Skeletal muscle tissue (tissue), 4 donors: ENCODE measurements around the gene ITPRID1. TPM values are rescaled to one million over a fixed set of nuclear protein-coding genes. Genes with fewer than 3 reads are reported as not detected.

Source experiments
- H3K27ac ChIP-seq: one replicate; pipeline ENCODE4 v1.7.0; 2013; ENCODE audit warnings: mild to moderate bottlenecking, low read depth, low read length, inconsistent platforms
- H3K27me3 ChIP-seq, 3 donors: one replicate each; pipeline ENCODE4 v1.7.0; 2013; ENCODE audit warnings: low read length in 3 of 3; ENCODE audit not compliant: control insufficient read depth in 3 of 3, insufficient read depth in 3 of 3
- H3K36me3 ChIP-seq, 3 donors: one replicate each; pipeline ENCODE4 v1.7.0; 2013; ENCODE audit warnings: low read length in 3 of 3; ENCODE audit not compliant: control insufficient read depth in 3 of 3, insufficient read depth in 3 of 3
- H3K4me1 ChIP-seq, 3 donors: one replicate each; pipeline ENCODE4 v1.7.0; 2013; ENCODE audit warnings: low read length in 3 of 3, mild to moderate bottlenecking in 3 of 3; ENCODE audit not compliant: control insufficient read depth in 3 of 3, insufficient read depth in 3 of 3
- H3K4me3 ChIP-seq, 3 donors: one replicate each; pipeline ENCODE4 v1.7.0; 2013; ENCODE audit warnings: low read length in 3 of 3
- H3K9ac ChIP-seq, 3 donors: one replicate each; pipeline ENCODE4 v1.7.0; 2013; ENCODE audit warnings: low read length in 3 of 3, mild to moderate bottlenecking in 3 of 3, moderate library complexity in 2 of 3, low read depth in 1 of 3
- H3K9me3 ChIP-seq, 3 donors: one replicate each; pipeline ENCODE4 v1.7.0; 2013; ENCODE audit warnings: low read length in 3 of 3; ENCODE audit not compliant: control insufficient read depth in 3 of 3
- total RNA-seq: library from RNA; depleted of rRNA; stranded (reverse); fragments of >200 nt; gene quantifications from one replicate; pipeline ENCODE4 v1.2.3, GENCODE V29; 2014
- donor health status: Osteomylitis.

Gene ITPRID1
- total RNA-seq, 1 donor from 2014 or later, result 0.52 TPM

DNA sequence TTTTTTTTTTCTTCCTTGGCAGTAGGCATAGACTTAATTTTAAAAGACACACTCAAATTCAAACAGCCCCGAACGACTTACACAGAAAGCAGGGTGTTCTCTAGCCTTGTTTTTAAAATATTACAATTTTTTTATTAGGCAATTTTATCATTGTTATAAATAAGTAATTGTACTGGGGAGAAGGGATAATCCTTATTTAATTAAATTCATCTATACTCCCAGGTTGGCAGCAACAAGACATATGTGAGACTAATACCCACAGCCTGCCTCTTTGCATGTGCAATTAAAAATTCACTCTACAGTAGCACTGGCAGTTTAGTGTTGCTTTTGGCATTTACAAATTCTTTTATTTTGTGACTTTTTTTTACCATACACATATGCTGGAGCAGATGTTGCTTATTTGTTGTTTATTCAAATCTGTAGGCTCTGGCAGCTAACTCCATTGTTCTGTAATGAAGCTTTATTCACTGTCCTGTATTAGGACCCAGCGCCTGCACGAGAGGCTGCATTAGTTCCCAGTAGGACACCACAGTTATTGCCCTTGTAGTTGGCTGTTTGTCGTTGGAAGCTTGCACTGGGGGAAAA lies 88.2 kb downstream of the ITPRID1 start:
- H3K4me3 ChIP-seq, result no peak overlapping the region

DNA sequence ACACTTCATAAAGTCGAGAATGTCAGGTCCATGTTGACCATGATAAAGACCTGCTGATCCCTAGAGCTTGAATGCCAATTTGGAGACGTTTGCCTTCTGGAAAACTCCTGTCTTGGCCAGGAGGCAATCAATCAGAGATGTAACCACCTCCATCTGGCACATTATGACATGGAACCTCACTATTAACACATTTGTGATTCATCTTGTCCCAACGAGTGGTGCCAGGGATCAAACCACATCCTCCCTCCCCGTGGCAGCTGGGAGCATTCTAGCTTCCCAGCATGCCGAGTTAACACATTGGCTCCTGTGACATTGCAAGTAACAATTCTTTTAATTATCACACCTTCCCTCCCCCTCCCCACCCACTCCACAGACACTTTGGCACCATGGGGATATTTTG lies 89.2 kb downstream of the ITPRID1 start:
- no peak overlapping the region for H3K27ac ChIP-seq
- no peaks in the 10 kb centered on the region for H3K27me3 ChIP-seq
- no peak overlapping the region for H3K4me3 ChIP-seq
- no peak overlapping the region for H3K9ac ChIP-seq
- H3K4me1 ChIP-seq, result no peaks in the 10 kb centered on the region
- no peaks in the 10 kb centered on the region for H3K36me3 ChIP-seq
- H3K9me3 ChIP-seq, result no peaks in the 10 kb centered on the region

More for the DNA sequence above, 88.2 kb downstream of the ITPRID1 start:
- H3K27me3 ChIP-seq, result no peaks in the 10 kb centered on the region
- H3K36me3 ChIP-seq, result no peaks in the 10 kb centered on the region
- no peaks in the 10 kb centered on the region for H3K9me3 ChIP-seq
- H3K27ac ChIP-seq, result no peak overlapping the region
- no peaks in the 10 kb centered on the region for H3K4me1 ChIP-seq
- no peak overlapping the region for H3K9ac ChIP-seq

DNA sequence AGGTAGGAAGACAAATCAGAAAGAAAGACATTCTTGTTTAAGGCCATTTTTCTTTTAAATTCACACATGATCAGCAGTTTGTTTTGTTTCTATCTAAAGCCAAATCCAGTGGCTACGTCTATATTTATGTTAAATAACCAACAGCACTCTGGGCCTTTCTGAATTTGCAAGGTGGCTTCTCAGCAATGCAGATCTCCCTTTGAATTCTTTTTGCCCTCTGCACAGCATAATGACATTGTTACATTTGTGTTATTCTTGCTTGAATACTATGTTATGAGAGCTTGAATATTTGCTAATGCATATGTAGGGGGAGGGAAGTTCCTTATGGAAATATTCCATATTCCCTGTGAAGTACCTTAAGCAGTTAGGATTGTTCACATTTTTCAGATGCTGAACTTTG lies 99.7 kb downstream of the ITPRID1 start:
- no peaks in the 10 kb centered on the region for H3K27me3 ChIP-seq
- H3K9me3 ChIP-seq, result no peaks in the 10 kb centered on the region
- H3K9ac ChIP-seq, result no peak overlapping the region
- no peak overlapping the region for H3K4me3 ChIP-seq
- H3K27ac ChIP-seq, result no peak overlapping the region
- H3K36me3 ChIP-seq, result no peaks in the 10 kb centered on the region
- no peaks in the 10 kb centered on the region for H3K4me1 ChIP-seq

DNA sequence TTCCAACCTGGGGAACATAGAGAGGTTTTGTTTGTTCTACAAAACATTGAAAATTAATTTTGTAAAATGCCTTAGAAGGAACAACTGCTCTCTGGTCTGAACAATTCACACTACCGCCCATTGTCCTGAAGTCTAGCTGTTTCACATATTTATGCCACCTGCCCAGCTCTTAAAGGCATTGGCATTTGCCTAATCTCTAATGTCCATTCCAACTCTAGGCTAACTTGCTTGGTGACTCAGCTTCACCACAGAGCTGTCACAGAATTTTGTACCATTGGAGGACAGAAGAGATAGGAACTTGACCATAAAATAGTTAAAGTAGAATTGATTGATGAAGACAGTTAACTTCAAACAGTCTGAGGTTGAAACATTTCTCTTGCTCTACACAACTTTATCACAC lies 119.6 kb downstream of the ITPRID1 start:
- H3K4me3 ChIP-seq, result no peak overlapping the region
- H3K27me3 ChIP-seq, result no peaks in the 10 kb centered on the region
- no peaks in the 10 kb centered on the region for H3K36me3 ChIP-seq
- no peaks in the 10 kb centered on the region for H3K4me1 ChIP-seq
- no peak overlapping the region for H3K27ac ChIP-seq
- no peaks in the 10 kb centered on the region for H3K9me3 ChIP-seq
- no peak overlapping the region for H3K9ac ChIP-seq

DNA sequence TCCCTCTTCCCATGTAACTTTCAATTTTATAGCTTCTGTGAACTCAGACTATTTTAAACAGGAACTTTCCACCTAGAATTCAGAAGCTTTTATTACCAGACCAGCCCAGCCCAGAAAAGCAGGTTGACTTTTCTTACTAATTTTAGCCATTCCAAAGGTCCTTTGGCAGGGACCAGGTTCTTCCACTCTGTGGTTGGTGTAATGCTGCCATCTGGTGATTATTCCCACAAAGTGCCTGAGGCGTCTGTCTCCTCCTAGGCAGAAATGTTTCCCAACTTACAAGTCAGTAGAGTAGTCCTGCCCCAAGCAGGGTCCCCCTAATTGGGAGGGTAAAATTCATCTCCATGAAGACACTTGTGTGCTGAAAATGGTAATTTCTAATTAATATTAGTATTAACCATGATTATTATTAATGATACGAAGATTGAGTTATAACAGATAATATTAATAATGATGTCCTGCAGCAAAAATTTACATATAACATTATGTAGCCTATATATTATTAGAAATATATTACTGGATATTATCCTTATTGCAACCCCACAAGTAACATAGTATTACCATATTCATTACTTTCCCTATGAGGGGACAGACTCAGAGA lies 120.1 kb downstream of the ITPRID1 start:
- Histone ChIP-seq H3K27me3 (no peaks in the 10 kb centered on the region), H3K27ac (no peak overlapping the region), H3K9ac (no peak overlapping the region), H3K4me3 (no peak overlapping the region), H3K36me3 (no peaks in the 10 kb centered on the region), H3K4me1 (no peaks in the 10 kb centered on the region), H3K9me3 (no peaks in the 10 kb centered on the region)

DNA sequence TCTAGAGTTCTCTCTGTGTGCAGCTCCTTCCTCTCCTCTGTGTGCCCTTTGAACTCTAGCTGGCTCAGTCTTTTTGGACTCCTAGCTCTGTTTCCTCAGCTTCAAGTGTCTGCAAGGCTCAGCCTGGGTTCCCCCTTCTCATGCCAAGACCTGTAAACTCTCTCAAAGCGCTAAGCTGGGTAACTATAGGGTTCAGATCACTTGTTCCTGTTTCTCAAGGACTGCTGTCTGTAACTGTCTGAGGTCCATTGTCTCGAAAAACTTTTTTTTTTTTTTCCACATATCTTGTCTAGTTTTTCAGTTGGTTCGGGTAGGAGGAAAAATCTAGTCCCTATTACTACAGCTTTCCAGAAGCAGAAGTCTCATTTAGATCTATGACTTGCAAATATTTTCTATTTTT lies 126.5 kb downstream of the ITPRID1 start:
- Histone ChIP-seq H3K4me1 (no peaks in the 10 kb centered on the region), H3K27me3 (no peaks in the 10 kb centered on the region), H3K36me3 (no peaks in the 10 kb centered on the region), H3K4me3 (no peak overlapping the region), H3K27ac (no peak overlapping the region), H3K9me3 (no peaks in the 10 kb centered on the region), H3K9ac (no peak overlapping the region)

DNA sequence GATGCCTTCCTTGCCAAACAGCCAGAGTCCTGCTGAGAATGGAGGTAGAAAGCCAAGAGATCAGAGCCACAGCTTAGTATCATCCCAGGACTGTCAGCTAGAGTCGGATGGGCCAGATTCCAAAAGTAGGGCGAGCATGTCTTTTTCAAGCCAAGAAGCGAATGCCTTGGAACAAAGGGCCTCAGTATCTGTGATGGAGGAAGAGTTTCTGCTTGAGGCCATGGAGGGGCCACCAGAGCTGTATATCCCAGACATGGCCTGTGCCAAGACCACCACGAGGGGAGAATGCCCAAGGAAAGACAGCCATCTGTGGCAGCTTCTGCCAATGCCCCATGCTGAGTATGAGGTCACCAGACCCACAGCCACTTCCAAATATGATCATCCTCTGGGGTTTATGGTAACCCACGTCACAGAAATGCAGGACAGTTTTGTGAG lies 128.8 kb downstream of the ITPRID1 start:
- Histone ChIP-seq H3K27me3 (no peaks in the 10 kb centered on the region), H3K9ac (no peak overlapping the region), H3K4me1 (no peaks in the 10 kb centered on the region), H3K9me3 (no peaks in the 10 kb centered on the region), H3K27ac (no peak overlapping the region), H3K36me3 (no peaks in the 10 kb centered on the region), H3K4me3 (no peak overlapping the region)

DNA sequence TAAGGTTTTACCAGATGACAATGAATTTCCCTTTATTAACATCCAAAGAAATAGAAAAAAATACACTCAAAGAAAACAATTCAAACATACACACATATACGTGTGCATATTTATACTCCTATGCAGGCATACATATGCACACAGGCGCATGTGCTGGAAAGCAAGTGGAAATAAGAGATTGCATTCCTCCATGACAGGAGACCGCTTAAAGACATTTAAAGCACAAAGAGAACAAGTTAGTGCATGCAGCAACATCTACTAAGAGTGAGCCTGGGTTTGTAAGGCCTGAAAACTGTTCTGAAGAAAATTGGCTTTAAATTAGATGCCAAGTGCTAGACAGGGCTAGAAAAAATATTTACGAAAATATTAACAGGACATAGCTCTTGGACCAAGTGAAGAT lies 133.1 kb downstream of the ITPRID1 start:
- no peak overlapping the region for H3K4me3 ChIP-seq
- no peak overlapping the region for H3K27ac ChIP-seq
- no peaks in the 10 kb centered on the region for H3K27me3 ChIP-seq
- H3K9ac ChIP-seq, result no peak overlapping the region
- H3K36me3 ChIP-seq, result no peaks in the 10 kb centered on the region
- H3K9me3 ChIP-seq, result no peaks in the 10 kb centered on the region
- no peaks in the 10 kb centered on the region for H3K4me1 ChIP-seq

DNA sequence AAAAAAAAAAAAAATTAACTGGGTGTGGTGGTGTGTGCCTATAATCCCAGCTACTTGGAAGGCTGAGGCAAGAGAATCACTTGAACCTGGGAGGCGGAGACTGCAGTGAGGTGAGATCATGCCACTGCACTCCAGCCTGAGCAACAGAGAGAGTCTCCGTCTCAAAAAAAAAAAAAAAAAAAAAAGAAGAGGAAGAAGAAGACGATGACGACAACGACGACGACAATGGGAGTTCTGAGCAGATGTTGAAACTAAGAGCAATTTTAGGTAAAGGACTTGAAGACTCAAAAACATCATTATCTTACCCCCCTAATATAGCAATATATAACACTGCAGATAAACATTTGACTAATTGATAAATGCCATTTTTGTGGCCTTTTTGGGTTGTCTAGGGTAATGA lies 133.6 kb downstream of the ITPRID1 start:
- no peak overlapping the region for H3K9ac ChIP-seq
- no peaks in the 10 kb centered on the region for H3K27me3 ChIP-seq
- no peaks in the 10 kb centered on the region for H3K36me3 ChIP-seq
- no peak overlapping the region for H3K27ac ChIP-seq
- no peaks in the 10 kb centered on the region for H3K4me1 ChIP-seq
- H3K4me3 ChIP-seq, result no peak overlapping the region
- H3K9me3 ChIP-seq, result no peaks in the 10 kb centered on the region

DNA sequence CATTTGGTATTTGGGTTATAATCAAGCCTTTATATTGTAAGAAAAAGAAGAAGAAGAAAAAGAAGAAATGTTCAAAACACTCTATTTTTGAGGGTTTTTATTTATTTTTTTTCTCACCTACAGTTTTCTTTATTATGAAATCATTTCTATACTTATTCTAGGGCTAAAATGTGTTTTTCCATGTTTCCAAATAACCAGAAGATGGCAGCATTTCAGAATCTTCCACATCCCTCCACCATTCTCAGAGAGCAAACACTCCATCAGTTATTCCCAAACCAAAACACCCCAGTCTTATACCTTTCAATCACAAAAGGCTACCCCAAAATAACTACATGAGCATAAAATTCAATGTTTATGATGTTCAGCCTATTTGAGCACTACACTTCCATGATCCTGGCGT lies 134.4 kb downstream of the ITPRID1 start:
- Histone ChIP-seq H3K27ac (no peak overlapping the region), H3K36me3 (no peaks in the 10 kb centered on the region), H3K4me1 (no peaks in the 10 kb centered on the region), H3K27me3 (no peaks in the 10 kb centered on the region), H3K9me3 (no peaks in the 10 kb centered on the region), H3K9ac (no peak overlapping the region), H3K4me3 (no peak overlapping the region)
